Keratinocyte (primary cell): ENCODE results near the gene ARHGAP9. TPM values are rescaled to one million over a fixed set of nuclear protein-coding genes. Genes with fewer than 3 reads are reported as not detected.

ENCODE experiments used
- DNase-seq: peaks from one replicate; pipeline ENCODE4 v3.0.0-alpha.2; 2011; ENCODE audit warnings: low read depth, missing footprints, low spot score
- FAIRE-seq: peaks from 2 replicates; lab custom pipeline; 2011; peaks lifted over from hg19 to GRCh38; lab: Jason Lieb, UNC
- H2AFZ ChIP-seq: 2 replicates; pipeline ENCODE4 v1.6.0; 2012; ENCODE audit warnings: low read length, control low read depth, inconsistent platforms; ENCODE audit not compliant: control insufficient read depth
- H3K27ac ChIP-seq: 2 replicates; pipeline ENCODE4 v1.5.1; 2011; ENCODE audit warnings: low read length; ENCODE audit not compliant: control insufficient read depth, insufficient read depth
- H3K27me3 ChIP-seq: 3 replicates; pipeline ENCODE4 v1.6.0; 2011; ENCODE audit warnings: low read length; ENCODE audit not compliant: control insufficient read depth, insufficient read depth; ENCODE audit errors: extremely low read depth
- H3K36me3 ChIP-seq, 2 experiments: 2 replicates in 1 of 2; 3 replicates in 1 of 2; pipeline ENCODE4 v1.5.1; 2011; ENCODE audit warnings: low read length in 2 of 2, mild to moderate bottlenecking in 1 of 2; ENCODE audit not compliant: control insufficient read depth in 2 of 2, insufficient read depth in 2 of 2; ENCODE audit errors: extremely low read depth in 1 of 2
- H3K4me1 ChIP-seq: 3 replicates; pipeline ENCODE4 v1.5.1; 2011; ENCODE audit warnings: low read length; ENCODE audit not compliant: control insufficient read depth, insufficient read depth; ENCODE audit errors: extremely low read depth
- H3K4me2 ChIP-seq: 3 replicates; pipeline ENCODE4 v1.6.0; 2011; ENCODE audit warnings: low read depth, low read length; ENCODE audit not compliant: control insufficient read depth, insufficient read depth; ENCODE audit errors: extremely low read depth
- H3K4me3 ChIP-seq, 3 experiments: fragments of 200-600 bp in 1 of 3; sonication (generic) in 1 of 3; 2 replicates in 2 of 3; 3 replicates in 1 of 3; pipeline ENCODE4 v1.5.1; 2011 to 2016; ENCODE audit warnings: low read length in 3 of 3, mild to moderate bottlenecking in 3 of 3, control low read depth in 2 of 3, inconsistent platforms in 1 of 3, low read depth in 1 of 3, mixed read lengths in 1 of 3, mixed run types in 1 of 3, moderate library complexity in 1 of 3; ENCODE audit not compliant: control insufficient read depth in 2 of 3, insufficient read depth in 2 of 3; ENCODE audit errors: extremely low read depth in 1 of 3
- H3K79me2 ChIP-seq: 2 replicates; pipeline ENCODE4 v1.6.0; 2012; ENCODE audit warnings: low read length; ENCODE audit not compliant: control insufficient read depth, insufficient read depth
- H3K9ac ChIP-seq: 3 replicates; pipeline ENCODE4 v1.6.0; 2011; ENCODE audit warnings: low read length; ENCODE audit not compliant: control insufficient read depth, insufficient read depth; ENCODE audit errors: extremely low read depth
- H3K9me1 ChIP-seq: 3 replicates; pipeline ENCODE4 v1.6.0; 2011; ENCODE audit warnings: low read length; ENCODE audit not compliant: control insufficient read depth, insufficient read depth; ENCODE audit errors: extremely low read depth
- H3K9me3 ChIP-seq: 2 replicates; pipeline ENCODE4 v1.5.1; 2012; ENCODE audit warnings: low read depth, low read length; ENCODE audit not compliant: control insufficient read depth
- H4K20me1 ChIP-seq: 3 replicates; pipeline ENCODE4 v1.6.0; 2011; ENCODE audit warnings: low read length; ENCODE audit not compliant: control insufficient read depth, insufficient read depth; ENCODE audit errors: extremely low read depth
- EZH2 ChIP-seq: IDR thresholded peaks from one replicate; pipeline ENCODE4 v1.6.1; 2012; ENCODE audit warnings: inconsistent platforms, mild to moderate bottlenecking, low read length, moderate library complexity
- dilution Hi-C: fragments of 300-500 bp; cut with MboI; formaldehyde crosslinking; loops from one replicate; pipeline ENCODE4 v1.7.0; 2020; ENCODE audit warnings: low sequenced_read_pairs; ENCODE audit not compliant: extremely low pct_ligation_motif_present
- polyA plus RNA-seq, 5 experiments: library from polyadenylated mRNA; depleted of rRNA in 3 of 5; stranded (reverse) in 3 of 5; stranded (forward) in 1 of 5; unstranded in 1 of 5; fragments of >200 nt; gene quantifications; 1 replicate in 1 of 5; 2 replicates in 3 of 5; 3 replicates in 1 of 5; pipeline versions ENCODE4 v1.2.1 to v1.2.3, GENCODE V29; 2011 to 2012; ENCODE audit warnings: missing spikeins in 2 of 5, low read depth in 1 of 5, low replicate concordance in 1 of 5
- TF ChIP-seq, protein P1 (sequence below), 3 experiments: IDR thresholded peaks in 1 of 3; conservative IDR thresholded peaks in 1 of 3; optimal IDR thresholded peaks in 1 of 3; 2 replicates in 2 of 3; 3 replicates in 1 of 3; pipeline versions ENCODE3 to v1.5.1; 2011; ENCODE audit warnings: low read length in 3 of 3, mild to moderate bottlenecking in 3 of 3, moderate library complexity in 2 of 3, control low read depth in 1 of 3, inconsistent platforms in 1 of 3; ENCODE audit not compliant: insufficient read depth in 2 of 3; ENCODE audit errors: extremely low read depth in 1 of 3

Gene ARHGAP9
- polyA plus RNA-seq, 1 donor (not counting 4 experiments of a cell fraction or from before 2014, with no cell fraction given): not detected

DNA sequence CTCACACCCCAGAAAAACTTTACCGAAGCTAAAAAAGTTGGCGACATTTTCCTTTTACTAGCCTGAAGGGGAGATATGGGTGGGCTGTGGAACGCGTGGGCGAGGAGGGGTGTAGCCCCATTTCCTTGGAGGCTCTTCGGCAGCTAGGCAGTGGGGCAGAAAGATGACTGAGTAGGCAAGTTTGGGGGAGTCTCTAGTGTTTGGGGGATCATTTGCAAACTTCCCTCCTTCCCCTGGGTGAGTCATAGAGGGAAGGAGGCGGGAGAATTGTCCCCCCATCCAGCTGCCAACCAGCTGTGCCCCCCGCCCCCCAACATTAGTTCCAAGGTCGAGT lies 17.8 kb downstream of the ARHGAP9 start:
- Histone ChIP-seq H3K4me3 (peak overlapping the region; percentile 61 to 96 (median 86)), H3K79me2 (no peaks in the 10 kb centered on the region), H3K4me2 (peak overlapping the region; percentile 97), H3K9me1 (no peaks in the 10 kb centered on the region), H4K20me1 (no peaks in the 10 kb centered on the region), H3K9ac (peak overlapping the region; percentile 76), H3K36me3 (no peaks in the 10 kb centered on the region), H3K27ac (peak overlapping the region; percentile 36), H3K9me3 (no peaks in the 10 kb centered on the region), H3K4me1 (peaks cover 33% of the 10 kb centered on the region), H2AFZ (peak overlapping the region; percentile 81), H3K27me3 (peaks cover 24% of the 10 kb centered on the region)
- DNase-seq: no peak
- dilution Hi-C loops: no loop called here
- TF ChIP-seq, protein P1, sequence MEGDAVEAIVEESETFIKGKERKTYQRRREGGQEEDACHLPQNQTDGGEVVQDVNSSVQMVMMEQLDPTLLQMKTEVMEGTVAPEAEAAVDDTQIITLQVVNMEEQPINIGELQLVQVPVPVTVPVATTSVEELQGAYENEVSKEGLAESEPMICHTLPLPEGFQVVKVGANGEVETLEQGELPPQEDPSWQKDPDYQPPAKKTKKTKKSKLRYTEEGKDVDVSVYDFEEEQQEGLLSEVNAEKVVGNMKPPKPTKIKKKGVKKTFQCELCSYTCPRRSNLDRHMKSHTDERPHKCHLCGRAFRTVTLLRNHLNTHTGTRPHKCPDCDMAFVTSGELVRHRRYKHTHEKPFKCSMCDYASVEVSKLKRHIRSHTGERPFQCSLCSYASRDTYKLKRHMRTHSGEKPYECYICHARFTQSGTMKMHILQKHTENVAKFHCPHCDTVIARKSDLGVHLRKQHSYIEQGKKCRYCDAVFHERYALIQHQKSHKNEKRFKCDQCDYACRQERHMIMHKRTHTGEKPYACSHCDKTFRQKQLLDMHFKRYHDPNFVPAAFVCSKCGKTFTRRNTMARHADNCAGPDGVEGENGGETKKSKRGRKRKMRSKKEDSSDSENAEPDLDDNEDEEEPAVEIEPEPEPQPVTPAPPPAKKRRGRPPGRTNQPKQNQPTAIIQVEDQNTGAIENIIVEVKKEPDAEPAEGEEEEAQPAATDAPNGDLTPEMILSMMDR (optimal IDR thresholded peaks at IDR 0.05 in 1 of 3, IDR thresholded peaks at IDR 0.05 in 1 of 3, conservative IDR thresholded peaks at IDR 0.05 in 1 of 3; ENCODE audit: extremely low read depth in 1 of 3, insufficient read depth in 2 of 3, low read length in 3 of 3): no peak
- TF ChIP-seq EZH2: no peak
- no peak for FAIRE-seq

DNA sequence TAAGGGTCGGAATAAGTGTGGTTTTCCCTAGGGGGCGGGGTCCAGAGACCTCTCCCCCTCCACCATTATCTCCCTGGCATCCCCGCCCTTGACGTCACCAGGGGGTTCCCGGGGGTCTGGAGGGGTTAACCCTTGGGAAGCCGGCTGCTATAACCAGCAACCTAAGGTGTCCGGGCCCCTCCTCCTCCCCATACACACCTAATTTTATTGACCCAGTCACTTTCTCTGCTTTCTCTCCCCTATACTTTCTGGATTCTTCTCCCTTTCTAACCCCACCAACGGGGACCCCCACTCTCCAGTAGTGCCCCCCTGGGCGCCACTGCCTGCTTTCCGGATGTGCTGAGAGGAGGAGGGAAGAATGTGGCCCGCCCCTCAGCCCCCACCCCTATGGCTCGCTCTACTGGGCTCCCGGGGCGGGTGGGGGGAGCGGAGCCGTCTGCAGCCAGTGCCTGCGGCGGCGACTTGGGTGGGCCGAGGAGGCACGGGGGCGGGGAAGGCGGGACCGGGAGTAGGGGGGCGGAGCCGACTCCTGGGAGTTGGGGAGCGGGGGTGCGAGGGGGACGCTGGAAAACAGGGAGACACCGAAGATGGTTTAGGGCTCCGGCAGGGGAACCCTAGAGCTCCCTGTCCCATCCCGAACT lies 18.3 kb downstream of the ARHGAP9 start:
- dilution Hi-C loops: no loop called here
- FAIRE-seq: no peak
- Histone ChIP-seq H3K36me3 (no peaks in the 10 kb centered on the region), H3K27me3 (peaks cover 22% of the 10 kb centered on the region), H2AFZ (peak overlapping the region; percentile 81), H3K9me1 (no peaks in the 10 kb centered on the region), H4K20me1 (no peaks in the 10 kb centered on the region), H3K9ac (peak overlapping the region; percentile 76), H3K27ac (peak overlapping the region; percentile 36), H3K79me2 (no peaks in the 10 kb centered on the region), H3K4me3 (peak overlapping the region; percentile 61 to 96 (median 86)), H3K4me1 (peaks cover 35% of the 10 kb centered on the region), H3K4me2 (peak overlapping the region; percentile 97), H3K9me3 (no peaks in the 10 kb centered on the region)
- no peak for TF ChIP-seq EZH2
- TF ChIP-seq, protein P1 (optimal IDR thresholded peaks at IDR 0.05 in 1 of 3, IDR thresholded peaks at IDR 0.05 in 1 of 3, conservative IDR thresholded peaks at IDR 0.05 in 1 of 3; ENCODE audit: extremely low read depth in 1 of 3, insufficient read depth in 2 of 3, low read length in 3 of 3): no peak
- peak; percentile 33 for DNase-seq
